Psoas muscle (tissue), 8 donors: ENCODE data around the gene ZNF267. TPM values are rescaled to one million over a fixed set of nuclear protein-coding genes. Genes with fewer than 3 reads are reported as not detected.

Experiments used
- ATAC-seq, 4 donors: fragments of 200-7000 bp; cut with Tn5 transposase; one replicate each; pipeline ENCODE4 v1.9.1; 2020; ENCODE audit warnings: moderate library complexity in 3 of 4, mild to moderate bottlenecking in 2 of 4
- DNase-seq, 2 donors: peaks; one replicate each; pipeline ENCODE4 v3.0.0-alpha.2; 2020
- H3K27ac ChIP-seq: fragments of 200-600 bp; one replicate; pipeline ENCODE4 v1.8.0; 2022
- H3K27me3 ChIP-seq, 3 donors: fragments of 200-600 bp in 1 of 3; one replicate each; pipeline versions ENCODE4 v1.6.1 to v1.8.0; 2013 to 2022; ENCODE audit warnings: low read length in 2 of 3, mild to moderate bottlenecking in 2 of 3, moderate library complexity in 1 of 3; ENCODE audit not compliant: insufficient read depth in 3 of 3
- H3K36me3 ChIP-seq, 2 donors: fragments of 200-600 bp in 1 of 2; one replicate each; pipeline versions ENCODE4 v1.6.1 to v1.8.0; 2013 to 2022; ENCODE audit warnings: low read depth in 1 of 2, mild to moderate bottlenecking in 1 of 2, moderate library complexity in 1 of 2; ENCODE audit not compliant: insufficient read depth in 1 of 2
- H3K4me1 ChIP-seq: fragments of 200-600 bp; one replicate; pipeline ENCODE4 v1.8.0; 2022
- H3K4me3 ChIP-seq: fragments of 200-600 bp; one replicate; pipeline ENCODE4 v1.8.0; 2022; ENCODE audit warnings: mild to moderate bottlenecking
- H3K9me3 ChIP-seq: fragments of 200-600 bp; one replicate; pipeline ENCODE4 v1.8.0; 2022
- WGBS, 3 donors: extraction: QIAGEN DNeasy Blood & Tissue Kit; methylation state at CpG; one replicate each; pipeline versions ENCODE4 v1.1.6 to v1.1.7; 2013; 5-methylcytosine and 5-hydroxymethylcytosine counted together
- intact Hi-C, 2 donors: fragments of 100-400 bp; cut with DNase I; formaldehyde crosslinking; loops; one replicate each; pipeline versions ENCODE4 v1.11.0 to v1.14.2; 2022
- polyA plus RNA-seq, 3 donors: library from polyadenylated mRNA; stranded (reverse); fragments of 200-250 nt; gene quantifications; one replicate each; pipeline ENCODE4 v1.2.3, GENCODE V29; 2013
- total RNA-seq, 4 donors: library from RNA; stranded (reverse); fragmentation: NEBNext Ultra II Directional in 2 of 4; extraction: Animal tissue kit (Norgen Biotek cat#: 25700) in 2 of 4; gene quantifications; one replicate each; pipeline versions ENCODE4 v1.2.1 to v1.2.4, GENCODE V29; 2021 to 2023
- TF ChIP-seq, protein P1 (sequence below): fragments of 200-600 bp; IDR thresholded peaks from one replicate; pipeline ENCODE4 v1.8.0; 2022; ENCODE audit warnings: antibody characterized with exemption
- donor health status: healthy with polysubstance abuse.
- donor health status: DM: no; HTN: no; CAD: no; lungs with moderate emphysema.
- donor health status: Bipolar disorder and iron deficiency.
- donor health status: healthy.
- donor health status: DM: yes; HTN: yes; CAD: no.
- donor health status: DM: no; HTN: no; CAD: no.
- donor health status: DM: no; HTN: no; CAD: no.
- donor health status: DM: yes; HTN: yes; CAD: no.

The ZNF267 gene
- total and polyA plus RNA-seq, 7 donors, result 4.1 to 33.2 (median 9.4) TPM

DNA sequence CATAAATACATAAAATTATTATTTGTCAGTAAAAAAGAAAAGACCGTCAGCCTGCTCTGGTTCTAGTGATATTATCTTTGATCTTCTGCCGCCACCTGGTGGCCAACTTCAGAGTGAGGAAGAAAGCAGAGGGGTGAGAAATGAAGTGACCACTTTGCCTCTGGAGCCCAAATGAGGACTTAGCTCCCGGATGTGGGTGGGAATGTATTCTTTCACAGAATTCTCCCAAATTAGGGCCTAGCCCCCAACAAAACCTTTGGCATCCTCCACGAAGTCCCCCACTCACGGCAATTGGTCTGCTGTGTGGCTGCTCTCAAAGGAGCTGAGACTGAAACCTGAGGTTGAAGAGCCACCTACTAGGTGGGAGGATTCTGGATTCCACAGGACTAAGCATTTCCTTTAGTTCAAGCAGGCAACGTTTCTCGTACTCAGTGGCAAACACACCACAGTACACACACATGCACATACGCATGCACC lies 4.9 kb upstream of the ZNF267 start:
- no peaks in the 10 kb centered on the region for H3K36me3 ChIP-seq
- DNase-seq (peak; percentile 71 to 83), ATAC-seq (peak; percentile 61 to 78 (median 66))
- no peaks in the 10 kb centered on the region for H3K27me3 ChIP-seq
- no peaks in the 10 kb centered on the region for H3K4me1 ChIP-seq
- 13 to 18% (median 16%) methylated on average over 8 of the region's 8 CpGs for WGBS, 3 donors
- H3K9me3 ChIP-seq, result no peaks in the 10 kb centered on the region
- intact Hi-C loops, result loop anchor here (5.0 to 10.0 kb wide), 4 partner anchors 156 to 886 kb away; partner anchors contain the start of gene HSD3B7 (in 1 of the 2)
- TF ChIP-seq, protein P1, sequence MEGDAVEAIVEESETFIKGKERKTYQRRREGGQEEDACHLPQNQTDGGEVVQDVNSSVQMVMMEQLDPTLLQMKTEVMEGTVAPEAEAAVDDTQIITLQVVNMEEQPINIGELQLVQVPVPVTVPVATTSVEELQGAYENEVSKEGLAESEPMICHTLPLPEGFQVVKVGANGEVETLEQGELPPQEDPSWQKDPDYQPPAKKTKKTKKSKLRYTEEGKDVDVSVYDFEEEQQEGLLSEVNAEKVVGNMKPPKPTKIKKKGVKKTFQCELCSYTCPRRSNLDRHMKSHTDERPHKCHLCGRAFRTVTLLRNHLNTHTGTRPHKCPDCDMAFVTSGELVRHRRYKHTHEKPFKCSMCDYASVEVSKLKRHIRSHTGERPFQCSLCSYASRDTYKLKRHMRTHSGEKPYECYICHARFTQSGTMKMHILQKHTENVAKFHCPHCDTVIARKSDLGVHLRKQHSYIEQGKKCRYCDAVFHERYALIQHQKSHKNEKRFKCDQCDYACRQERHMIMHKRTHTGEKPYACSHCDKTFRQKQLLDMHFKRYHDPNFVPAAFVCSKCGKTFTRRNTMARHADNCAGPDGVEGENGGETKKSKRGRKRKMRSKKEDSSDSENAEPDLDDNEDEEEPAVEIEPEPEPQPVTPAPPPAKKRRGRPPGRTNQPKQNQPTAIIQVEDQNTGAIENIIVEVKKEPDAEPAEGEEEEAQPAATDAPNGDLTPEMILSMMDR, result peak; percentile 88
- H3K4me3 ChIP-seq, result no peak overlapping the region
- H3K27ac ChIP-seq, result no peak overlapping the region

DNA sequence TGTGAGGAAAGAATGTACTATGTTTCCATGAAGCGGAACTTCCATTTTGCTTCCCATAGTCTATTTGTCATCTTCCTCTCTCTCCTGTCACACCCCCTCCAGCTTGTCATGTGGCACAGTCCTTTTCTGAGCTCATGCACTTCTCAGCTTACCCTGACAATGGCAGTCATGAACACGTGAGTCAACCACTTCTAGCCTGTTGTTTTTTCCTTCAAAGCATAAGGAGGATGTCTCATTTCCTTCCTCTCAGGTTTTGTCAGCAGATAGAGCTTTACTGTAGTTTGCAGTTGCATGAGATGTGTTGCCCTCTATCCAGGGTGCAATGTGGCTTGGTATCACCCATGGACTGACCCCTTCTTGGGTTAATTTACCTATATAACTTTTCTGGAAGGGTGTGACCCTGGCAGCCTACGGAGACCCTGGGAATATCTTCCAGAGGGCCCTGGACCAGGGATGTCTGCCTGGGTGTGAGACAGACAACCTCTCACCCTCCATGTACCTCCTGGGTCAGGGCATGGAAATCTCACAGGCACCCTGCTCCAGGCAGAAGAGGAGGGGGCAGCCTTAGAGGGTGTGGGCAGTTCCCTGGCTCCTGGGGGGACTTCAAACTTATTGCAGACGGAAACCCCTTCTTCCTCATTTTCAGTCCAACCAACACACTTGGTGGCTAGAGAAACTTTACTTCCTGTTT lies 4.0 kb upstream of the ZNF267 start:
- ATAC-seq, result peak in 1 of 4 donors; percentile 30
- intact Hi-C loops, result loop anchor here (5.0 to 10.0 kb wide), 5 partner anchors 157 to 887 kb away; partner anchors contain the start of genes HSD3B7 (in 1 of the 2) and RUSF1 (in 1 of the 2)
- no peaks in the 10 kb centered on the region for H3K36me3 ChIP-seq
- no peaks in the 10 kb centered on the region for H3K27me3 ChIP-seq
- H3K27ac ChIP-seq, result no peak overlapping the region
- TF ChIP-seq, protein P1, result no peak
- no peaks in the 10 kb centered on the region for H3K9me3 ChIP-seq
- H3K4me3 ChIP-seq, result no peak overlapping the region
- 45 to 55% (median 53%) methylated on average over 4 of the region's 4 CpGs for WGBS, 3 donors
- no peak for DNase-seq
- H3K4me1 ChIP-seq, result no peaks in the 10 kb centered on the region

DNA sequence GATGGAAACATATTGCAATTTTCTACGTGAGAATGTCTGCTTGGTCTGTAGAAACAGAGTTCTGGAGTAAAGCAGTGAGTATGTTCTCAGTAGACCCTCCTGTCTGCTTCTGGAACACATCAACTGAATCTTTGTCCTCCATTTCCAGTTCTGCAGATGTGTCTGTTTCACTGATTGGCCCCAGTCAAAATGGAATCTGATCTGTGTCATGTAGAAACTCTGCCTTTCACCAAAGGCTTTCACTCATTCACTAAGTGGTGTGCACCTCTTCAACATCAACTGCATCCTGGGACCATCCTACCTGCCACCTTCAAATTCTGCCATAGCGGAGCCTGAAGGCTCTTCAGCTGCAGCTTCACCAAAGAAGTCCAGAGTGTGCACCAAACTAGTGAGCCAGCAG lies 2.8 kb upstream of the ZNF267 start:
- 60 to 74% (median 73%) methylated on average over 2 of the region's 2 CpGs for WGBS, 3 donors
- H3K4me3 ChIP-seq, result no peak overlapping the region
- intact Hi-C loops, result loop anchor here in 1 of 2 donors (10.0 kb wide), 1 partner anchor 366 kb away; the partner anchor contains the start of gene RUSF1
- no peaks in the 10 kb centered on the region for H3K9me3 ChIP-seq
- ATAC-seq (no peak), DNase-seq (no peak)
- H3K27me3 ChIP-seq, result no peaks in the 10 kb centered on the region
- H3K36me3 ChIP-seq, result no peaks in the 10 kb centered on the region
- no peaks in the 10 kb centered on the region for H3K4me1 ChIP-seq
- H3K27ac ChIP-seq, result no peak overlapping the region
- TF ChIP-seq, protein P1, result no peak

DNA sequence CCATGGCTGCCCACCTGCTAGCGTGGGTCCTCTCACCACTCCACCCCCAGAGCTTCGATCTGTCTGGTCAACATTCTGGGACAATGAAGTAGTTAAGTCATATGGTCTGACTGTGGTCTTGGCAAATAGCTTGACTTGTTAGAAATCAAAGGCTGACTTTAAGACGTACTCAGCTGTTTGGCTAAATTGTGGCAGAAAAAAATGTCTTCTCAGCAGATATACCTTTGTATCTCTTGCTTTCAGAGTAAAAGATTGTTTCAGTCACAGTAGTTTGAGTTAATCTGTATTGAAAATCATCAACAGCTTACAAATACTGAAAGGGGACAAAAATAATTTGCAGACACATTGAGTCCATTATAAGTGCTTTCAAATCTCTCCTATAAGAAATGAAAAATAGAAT lies 2.1 kb upstream of the ZNF267 start:
- ATAC-seq (no peak), DNase-seq (no peak)
- 82 to 93% (median 88%) methylated on average over 3 of the region's 3 CpGs for WGBS, 3 donors
- intact Hi-C loops, result loop anchor here in 1 of 2 donors (10.0 kb wide), 1 partner anchor 367 kb away; the partner anchor contains the start of gene RUSF1
- Histone ChIP-seq H3K4me3 (no peak overlapping the region), H3K27ac (no peak overlapping the region), H3K36me3 (no peaks in the 10 kb centered on the region), H3K9me3 (no peaks in the 10 kb centered on the region), H3K4me1 (no peaks in the 10 kb centered on the region), H3K27me3 (no peaks in the 10 kb centered on the region)
- TF ChIP-seq, protein P1, result no peak
